GM13977 (cell line): ENCODE measurements around the gene FLOT2.
A peak's percentile ranks its signal among the peaks of the same experiment; 100 is the strongest.

Experiments used
- DNase-seq: peaks from one replicate; pipeline ENCODE4 v3.0.0; 2012; ENCODE audit warnings: low spot score
- CTCF ChIP-seq: IDR thresholded peaks from 2 replicates; pipeline ENCODE4 v1.5.1; 2012; ENCODE audit warnings: mild to moderate bottlenecking, control low read depth; ENCODE audit not compliant: insufficient read depth; ENCODE audit errors: extremely low read depth, missing control alignments
- in situ Hi-C: fragments of 300-500 bp; cut with MboI; formaldehyde crosslinking; loops from one replicate; pipeline ENCODE4 v1.12.0; 2022; ENCODE audit warnings: low sequenced_read_pairs, low pct_unique_long_range_greater_than_20kb, mixed read lengths, inconsistent platforms; ENCODE audit not compliant: unreplicated experiment

Gene FLOT2

GRCh38 chr17:28875848-28876550 is 21.5 kb downstream of the FLOT2 start:
- DNase-seq = no peak
- TF ChIP-seq CTCF = no peak
- in situ Hi-C loops = no loop called here

GRCh38 chr17:28874750-28875149 is 22.8 kb downstream of the FLOT2 start:
- no peak for DNase-seq
- TF ChIP-seq CTCF = no peak
- in situ Hi-C loops = no loop called here

- DNase-seq = no peak
- no peak for TF ChIP-seq CTCF
- in situ Hi-C loops = no loop called here
Measured at GRCh38 chr17:28873839-28874238, 23.7 kb downstream of the FLOT2 start.

GRCh38 chr17:28871056-28871579 is 26.4 kb downstream of the FLOT2 start:
- in situ Hi-C loops = no loop called here
- DNase-seq = peak; percentile 81
- TF ChIP-seq CTCF = no peak

- in situ Hi-C loops = no loop called here
- DNase-seq = no peak
Measured at GRCh38 chr17:28867276-28867675, 30.3 kb downstream of the FLOT2 start.

More at GRCh38 chr17:28867276-28867675, 30.3 kb downstream of the FLOT2 start:
- TF ChIP-seq CTCF = no peak
